ENCODE measurements around the gene USF1.
"Not testable (repeated sequence)": the region's sequence is repeated elsewhere in the genome, so short reads cannot be mapped to it uniquely, and the experiment has no call there.

The USF1 gene

DNA sequence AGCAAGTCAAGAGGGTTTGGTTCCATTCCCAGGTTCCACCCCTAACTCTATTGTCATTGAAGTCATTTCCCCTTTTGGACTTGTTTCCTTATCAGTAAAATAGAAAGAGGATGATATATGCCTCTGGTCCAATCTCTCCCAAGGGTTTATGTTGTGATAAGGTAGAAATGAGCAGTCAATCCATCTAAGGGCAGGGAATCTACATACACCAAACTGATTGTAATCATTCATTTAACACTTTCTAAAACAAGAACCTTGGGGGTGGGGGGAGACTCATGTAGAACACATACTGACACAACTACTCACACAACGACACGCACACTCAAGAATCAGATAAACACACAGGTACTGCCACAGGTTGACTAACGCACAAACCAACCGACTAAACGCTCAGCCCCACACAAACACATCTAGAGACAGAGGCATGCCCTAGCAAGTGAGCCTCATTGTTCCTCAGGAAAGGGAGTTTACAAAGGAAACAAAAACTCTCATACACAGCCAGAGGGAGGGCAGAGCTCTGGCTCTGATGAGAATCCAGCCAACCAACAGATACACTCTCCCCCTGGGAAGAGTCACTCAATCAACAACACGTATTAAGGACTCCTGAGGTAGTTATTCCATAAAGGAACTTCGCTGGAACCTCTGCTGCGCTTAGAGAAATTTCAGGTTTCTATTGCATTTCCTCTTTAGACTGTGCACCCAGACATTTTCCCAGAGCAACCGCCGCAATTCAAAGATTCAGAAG, 25.9 kb downstream of the USF1 start:
- peak; percentile 39 for DNase-seq (ENCODE audit: low spot score)

DNA sequence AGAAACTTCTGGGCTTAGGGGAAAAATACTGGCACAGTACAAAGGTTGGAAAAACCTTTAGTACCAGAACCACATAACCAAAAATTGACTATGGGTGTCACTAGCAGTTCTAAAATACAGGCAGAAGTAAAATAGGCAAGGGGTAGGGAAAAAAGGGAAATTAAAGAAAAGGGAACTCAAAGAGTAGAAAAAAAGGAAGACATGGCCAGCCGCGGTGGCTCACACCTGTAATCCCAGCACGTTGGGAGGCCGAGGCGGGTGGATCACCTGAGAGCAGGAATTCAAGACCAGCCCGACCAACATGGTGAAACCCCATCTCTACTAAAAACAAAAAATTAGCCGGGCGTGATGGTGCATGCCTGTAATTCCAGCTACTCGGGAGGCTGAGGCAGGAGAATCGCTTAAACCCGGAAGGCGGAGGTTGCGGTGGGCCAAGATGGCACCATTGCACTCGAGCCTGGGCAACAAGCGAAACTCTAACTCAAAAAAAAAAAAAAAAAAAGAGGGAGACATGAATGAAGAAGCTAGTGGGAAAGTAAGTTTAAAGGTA, 26.6 kb downstream of the USF1 start:
- not testable (repeated sequence) for DNase-seq (ENCODE audit: low spot score)

DNA sequence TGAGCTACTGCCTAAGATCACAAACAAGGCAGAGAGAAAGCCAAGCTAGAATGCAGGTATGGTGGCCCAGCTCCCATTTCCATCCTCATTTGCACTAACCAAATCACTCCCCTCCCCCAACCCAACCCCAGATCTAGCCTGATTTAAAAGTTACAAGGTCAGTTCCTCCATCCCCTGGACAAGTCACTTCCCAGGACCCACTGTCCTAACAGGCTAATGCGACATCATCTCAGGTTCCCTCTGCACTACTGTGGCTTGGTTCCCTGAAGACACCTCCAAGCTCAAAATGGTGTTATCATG, 27.2 kb downstream of the USF1 start:
- no peak for DNase-seq (ENCODE audit: low spot score)

DNA sequence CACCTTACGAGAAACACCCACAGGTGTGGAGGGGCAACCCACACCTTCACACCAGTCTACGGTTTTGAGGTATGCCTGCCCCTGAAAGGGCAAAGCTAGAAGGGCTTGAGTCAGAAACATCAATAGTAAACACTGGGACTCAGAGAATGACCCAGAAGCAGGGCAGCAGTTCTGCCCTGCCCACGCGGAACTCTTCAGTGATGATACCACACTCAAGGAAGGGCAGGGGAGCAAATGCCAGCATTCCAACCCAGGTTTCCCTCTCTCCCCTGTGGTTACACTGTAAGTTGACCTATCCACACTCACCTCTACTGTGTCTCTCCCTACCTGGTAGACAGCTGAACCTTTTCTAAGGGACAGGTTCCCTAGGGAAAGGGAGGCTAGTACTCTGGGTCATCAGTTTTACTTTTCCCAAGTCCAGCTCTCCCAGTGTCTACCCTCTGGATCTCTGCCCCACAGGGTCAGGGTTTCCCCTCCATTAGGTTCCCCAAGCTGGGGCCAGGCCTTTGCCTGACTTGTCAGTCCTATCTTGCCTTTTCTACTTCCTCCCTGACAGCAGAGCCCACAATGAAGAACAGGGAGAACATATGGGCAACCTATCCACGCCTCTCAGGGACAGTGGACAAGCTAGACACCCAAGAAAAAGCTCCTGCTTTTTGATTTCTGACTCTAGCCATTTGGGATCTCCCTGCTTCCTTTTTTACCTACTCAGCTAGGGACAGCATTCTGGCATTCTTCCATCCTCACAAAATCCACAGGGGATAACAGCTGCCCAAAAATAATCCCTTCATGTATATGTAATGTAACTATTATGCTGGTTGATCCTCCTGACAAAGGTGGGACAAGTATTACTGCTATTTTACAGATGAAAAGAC, 27.8 kb downstream of the USF1 start:
- DNase-seq (ENCODE audit: low spot score) = no peak

DNA sequence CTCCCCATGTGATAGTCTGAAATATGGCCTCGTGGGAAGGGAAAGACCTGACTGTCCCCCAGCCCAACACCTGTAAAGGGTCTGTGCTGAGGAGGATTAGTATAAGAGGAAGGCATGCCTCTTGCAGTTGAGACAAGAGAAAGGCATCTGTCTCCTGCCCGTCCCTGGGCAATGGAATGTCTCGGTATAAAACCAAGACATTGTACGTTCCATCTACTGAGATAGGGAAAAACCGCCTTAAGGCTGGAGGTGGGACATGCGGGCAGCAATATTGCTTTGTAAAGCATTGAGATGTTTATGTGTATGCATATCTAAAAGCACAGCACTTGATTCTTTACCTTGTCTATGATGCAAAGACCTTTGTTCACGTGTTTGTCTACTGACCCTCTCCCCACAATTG, 28.6 kb downstream of the USF1 start:
- not testable (repeated sequence) for DNase-seq (ENCODE audit: low spot score)

DNA sequence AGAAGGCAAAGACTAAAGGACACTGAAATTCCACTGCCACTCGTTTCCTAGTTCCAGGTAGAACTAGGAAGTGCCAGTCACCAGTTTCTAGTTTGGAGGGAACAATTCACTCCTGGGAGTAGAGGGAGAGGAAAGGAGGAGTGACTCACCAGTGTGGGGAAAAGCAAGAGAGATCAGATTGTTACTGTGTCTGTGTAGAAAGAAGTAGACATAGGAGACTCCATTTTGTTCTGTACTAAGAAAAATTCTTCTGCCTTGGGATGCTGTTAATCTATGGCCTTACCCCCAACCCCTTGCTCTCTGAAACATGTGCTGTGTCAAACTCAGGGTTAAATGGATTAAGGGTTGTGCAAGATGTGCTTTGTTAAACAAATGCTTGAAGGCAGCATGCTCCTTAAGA, 29.1 kb downstream of the USF1 start:
- DNase-seq (ENCODE audit: low spot score) = not testable (repeated sequence)

DNA sequence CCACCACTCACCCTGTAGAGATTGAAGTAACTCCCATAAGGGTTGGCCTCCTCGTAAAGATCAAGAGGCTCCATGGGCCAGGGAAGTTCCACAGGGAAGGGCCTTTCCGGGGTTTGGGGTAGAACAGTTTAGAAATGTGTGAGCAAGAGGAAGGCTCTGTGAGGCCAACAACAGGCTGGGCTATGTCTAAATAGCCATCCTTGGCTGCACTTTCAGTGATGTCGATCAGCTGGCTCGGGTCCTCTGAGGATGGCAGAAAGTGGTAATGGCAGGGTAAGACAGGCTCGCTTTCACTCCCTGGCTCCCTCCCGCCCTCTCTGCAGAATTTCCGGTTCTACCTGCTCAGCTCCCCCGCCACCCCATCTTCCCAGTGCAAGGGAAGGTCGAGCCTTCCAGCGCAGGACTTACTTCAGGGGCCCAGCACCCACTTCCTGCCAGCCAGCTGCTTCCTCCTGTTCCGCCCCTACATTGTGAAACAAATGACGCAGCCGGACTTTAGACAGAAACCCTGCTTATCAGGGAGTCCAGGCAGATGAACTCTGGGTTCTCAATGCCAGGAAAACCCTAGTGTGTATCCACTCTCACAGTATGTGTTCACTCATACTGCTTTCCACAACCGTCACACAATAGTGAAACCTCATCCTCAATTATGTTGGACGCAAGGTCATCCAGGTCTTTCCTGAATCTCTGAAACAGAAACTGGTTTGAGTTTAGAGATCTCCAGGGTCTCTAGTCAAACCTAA, 32.1 kb downstream of the USF1 start:
- DNase-seq (ENCODE audit: low spot score) = peak; percentile 79

DNA sequence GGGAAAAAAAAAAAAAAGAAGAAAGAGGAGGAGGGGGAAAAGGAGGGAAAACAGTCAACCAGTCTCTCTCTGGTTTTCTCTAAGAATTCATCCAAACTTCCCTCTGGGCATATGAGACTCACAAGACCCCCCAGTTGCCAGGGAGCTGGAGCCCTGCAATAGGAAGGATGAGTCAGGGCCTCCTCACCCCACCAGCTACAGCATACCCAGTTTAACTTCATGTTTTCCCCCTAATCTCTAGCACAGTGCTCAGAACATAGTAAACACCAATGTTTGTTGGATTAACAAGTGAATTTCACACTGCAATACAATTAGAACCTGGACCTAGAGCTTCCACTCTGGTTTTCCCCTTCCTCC, 32.7 kb downstream of the USF1 start:
- DNase-seq (ENCODE audit: low spot score) = no peak

DNA sequence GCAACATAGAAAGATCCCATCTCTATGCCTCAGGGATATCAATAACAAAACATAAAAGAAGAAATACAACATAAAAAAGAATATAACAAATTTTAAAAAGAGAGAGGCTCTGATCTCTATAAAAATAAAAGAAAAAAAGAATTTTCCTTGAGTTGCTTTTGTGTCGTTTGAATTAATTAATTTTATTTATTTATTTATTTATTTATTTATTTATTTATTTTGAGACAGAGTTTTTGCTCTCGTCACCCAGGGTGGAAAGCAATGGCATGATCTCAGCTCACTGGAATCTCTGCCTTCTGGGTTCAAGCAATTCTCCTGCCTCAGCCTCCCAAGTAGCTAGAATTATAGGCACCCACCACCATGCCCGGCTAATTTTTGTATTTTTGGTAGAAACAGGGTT, 33.4 kb downstream of the USF1 start:
- DNase-seq (ENCODE audit: low spot score) = no peak

DNA sequence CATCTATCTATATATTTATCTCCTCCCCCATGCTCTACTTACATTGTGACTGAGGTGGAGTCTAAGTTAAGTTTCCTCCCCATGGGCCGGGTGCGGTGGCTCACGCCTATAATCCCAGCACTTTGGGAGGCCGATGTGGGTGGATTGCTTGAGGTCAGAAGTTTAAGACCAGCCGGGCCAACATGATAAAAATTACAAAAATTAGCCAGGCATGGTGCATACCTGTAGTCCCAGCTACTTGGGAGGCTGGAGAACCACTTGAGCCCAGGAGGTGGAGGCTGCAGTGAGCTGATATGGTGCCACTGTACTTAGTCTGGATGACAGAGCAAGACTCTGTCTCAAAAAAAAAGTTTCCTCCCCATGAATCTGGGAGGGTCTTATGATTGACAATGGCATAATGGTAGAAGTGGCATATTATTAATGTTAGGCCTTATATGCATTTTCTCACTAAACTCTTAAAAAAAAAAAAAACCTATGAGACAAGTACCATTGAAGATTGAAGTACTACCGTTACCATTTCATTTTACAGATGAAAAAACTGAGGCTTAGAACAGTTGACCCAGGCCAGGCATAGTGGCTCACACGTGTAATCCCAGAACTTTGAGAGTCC, 36.1 kb downstream of the USF1 start:
- DNase-seq (ENCODE audit: low spot score) = no peak

DNA sequence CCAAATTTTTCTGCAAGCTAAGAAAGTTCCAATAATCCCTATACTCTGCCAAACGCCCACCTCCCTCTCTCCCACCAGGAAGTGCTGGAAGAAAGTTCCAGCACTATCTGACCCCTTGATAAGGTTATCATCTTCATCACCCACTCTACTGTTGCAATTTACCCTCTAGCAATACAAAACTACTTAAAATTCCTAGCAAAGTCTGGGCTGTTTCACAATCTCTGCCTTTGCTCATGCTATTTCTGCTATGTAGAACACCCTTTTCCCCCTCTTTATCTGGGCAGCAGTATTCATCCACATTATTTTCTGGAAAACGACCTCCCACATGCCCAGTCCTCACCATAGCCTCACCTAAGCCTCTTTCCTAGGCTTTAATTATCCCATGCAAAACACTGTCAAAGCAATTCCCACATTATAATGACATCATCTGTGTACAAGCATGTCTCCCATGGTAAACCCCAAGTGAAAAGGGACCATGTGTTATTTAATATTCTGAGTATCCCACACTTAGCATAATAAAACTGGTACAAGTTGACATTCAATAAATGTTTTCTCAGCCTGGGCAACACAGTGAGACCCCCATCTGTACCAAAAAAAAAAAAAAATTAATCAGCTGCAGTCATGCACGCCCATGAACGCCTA, 36.8 kb downstream of the USF1 start:
- DNase-seq (ENCODE audit: low spot score) = no peak

DNA sequence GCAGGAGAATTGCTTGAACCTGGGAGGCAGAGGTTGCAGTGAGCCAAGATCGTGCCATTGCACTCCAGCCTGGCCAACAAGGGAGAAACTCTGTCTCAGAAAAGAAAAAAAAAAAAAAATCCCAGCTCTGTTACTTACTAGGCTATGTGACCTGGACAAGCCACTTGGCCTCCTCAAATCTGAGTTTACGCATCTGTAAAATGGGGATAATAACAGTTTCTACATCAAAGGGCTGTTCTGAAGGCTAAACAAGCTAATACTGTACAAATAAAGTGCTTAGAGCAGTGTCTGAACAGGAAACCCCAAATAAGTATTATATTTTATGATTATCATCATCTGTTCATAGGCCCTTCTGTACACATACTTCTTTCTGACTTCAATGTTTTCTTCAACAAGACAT, 38.4 kb downstream of the USF1 start:
- DNase-seq (ENCODE audit: low spot score) = no peak

DNA sequence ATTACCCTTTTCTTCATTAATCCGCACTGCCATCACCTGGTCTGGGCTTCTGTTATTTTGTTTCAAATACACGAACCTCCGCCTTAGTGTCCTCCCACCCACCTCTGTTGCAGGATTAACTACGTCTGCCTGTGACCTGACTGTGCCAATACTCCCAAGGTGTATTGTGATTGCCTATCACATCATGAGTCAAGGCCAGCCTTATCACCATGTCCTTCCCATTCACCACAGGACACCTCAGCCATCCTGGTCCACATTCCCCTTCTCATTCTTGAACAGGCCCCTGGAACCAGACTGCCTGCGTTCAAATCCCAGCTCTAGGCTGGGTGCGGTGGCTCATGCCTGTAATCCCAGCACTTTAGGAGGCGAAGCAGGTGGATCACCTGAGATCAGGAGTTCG, 39.2 kb downstream of the USF1 start:
- no peak for DNase-seq (ENCODE audit: low spot score)

DNA sequence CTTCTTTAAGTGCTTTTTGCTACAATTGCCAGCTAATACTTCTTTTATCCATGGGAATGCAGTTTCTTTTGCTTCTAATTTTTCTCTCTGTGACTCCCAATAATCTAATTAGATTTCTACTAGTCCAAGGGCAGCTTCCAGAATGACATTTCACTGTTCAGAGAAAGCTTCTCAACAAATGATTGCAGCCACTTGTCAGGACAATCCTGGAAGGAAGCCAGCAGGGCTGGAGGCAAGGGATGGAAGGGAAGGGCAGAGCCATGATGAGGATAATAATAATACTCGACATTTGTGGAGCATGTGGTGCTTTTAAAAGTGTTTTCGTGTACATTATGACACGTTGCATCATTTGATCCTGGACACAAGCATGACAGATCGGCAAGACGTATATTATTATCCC, 44.3 kb downstream of the USF1 start:
- DNase-seq (ENCODE audit: low spot score) = peak; percentile 38

DNA sequence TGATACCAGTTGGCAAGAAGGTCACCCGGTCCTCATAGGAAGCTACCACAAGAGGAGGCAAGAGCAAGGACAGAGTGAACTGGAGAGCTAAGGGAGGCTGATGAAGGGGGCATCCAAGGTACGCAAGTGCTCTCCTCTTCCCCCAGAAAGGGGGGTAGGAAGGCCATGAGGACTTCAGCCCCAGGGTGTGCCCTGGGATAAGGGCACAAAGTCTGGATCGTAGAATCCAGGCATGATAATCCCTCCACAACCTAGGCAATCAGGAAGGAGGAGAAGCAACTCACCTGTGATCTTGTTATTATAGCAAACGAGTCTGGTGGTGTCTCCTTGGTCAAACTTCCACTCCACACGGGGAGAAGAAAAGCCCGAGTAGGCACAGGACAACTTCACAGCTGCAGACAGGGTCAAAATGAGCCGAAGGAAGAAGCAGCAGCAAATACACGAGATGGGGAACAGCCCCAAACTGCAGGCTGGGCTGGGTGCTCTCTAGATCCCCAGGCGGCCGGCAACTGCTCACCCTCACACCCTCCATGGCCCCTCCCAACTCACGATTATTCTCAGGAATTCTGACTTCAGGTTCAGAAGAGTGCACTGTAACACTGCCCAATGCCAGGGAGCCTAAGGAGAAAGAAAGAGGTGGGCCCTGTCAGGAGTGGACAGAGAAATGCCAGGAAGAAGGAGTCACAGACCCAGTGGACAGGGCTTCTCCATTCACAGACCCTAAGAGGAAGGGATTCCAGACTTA, 44.9 kb downstream of the USF1 start:
- DNase-seq (ENCODE audit: low spot score) = no peak

DNA sequence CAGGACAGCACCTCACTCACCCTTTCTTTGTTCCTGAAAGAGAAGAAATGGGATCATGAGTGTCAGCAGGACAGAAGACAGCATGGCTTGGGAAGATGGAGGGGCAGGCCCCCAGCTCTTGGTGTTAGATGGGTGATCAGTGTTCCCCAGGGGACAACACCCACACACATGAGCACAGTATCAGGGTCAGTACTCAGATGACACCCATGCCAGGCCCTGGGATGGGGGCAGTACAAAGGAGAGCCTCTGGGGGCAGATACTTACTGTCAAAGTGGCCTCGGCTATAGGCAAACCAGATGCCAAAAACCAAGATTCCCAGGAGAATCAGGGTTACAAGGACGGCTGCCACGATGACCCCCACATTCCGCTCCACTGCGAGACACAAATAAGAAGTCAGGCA, 46.4 kb downstream of the USF1 start:
- DNase-seq (ENCODE audit: low spot score) = no peak

DNA sequence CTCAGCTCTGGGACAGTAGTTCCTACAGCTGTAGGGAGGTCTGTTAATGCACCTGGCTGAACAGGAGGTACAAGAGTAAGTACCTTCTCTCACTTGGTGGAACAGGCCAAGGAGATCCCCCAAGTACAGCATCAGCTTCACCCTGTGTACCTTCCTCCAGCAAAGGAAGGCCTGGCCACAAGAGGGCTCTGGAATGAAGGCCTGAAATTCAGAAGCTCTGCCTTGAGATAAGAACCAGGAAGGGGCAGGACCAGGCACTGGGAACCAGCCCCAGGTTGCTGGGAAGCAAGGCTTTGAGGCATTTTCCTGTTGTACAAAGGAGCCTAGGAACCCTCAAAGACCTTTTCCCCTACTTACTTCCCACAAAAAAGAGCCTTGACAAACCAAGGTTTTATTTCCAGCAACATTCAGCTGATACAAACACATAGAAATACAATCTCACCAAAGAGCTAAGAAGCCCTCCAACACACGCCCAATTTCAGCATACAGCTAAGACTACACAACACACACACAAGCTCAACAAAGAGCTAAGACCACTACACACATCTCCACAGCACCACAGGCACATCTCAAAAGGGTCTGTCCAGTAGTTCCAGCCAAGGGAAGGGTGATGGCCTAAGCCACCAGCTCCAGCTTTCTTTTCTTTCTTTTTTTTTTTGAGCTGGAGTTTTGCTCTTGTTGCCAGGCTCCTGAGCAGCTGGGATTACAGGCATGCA, 48.3 kb downstream of the USF1 start:
- DNase-seq (ENCODE audit: low spot score) = peak; percentile 79

DNA sequence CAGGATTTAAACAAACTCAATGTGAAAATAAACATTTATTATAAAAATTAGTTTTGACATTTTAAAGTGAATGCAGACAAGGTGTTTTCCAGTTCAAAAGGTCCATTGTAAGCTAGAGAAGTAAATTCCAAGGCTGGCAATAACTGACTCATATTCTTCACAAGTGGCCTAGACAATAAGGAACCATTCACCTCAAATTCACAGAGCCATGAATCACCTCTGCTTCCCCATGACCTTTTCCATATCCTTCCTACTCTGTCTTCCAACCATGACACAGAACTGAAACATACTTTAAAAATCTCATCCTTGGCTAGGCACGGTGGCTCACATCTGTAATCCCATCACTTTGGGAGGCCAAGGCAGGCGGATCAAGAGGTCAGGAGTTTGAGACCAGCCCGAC, 49.6 kb downstream of the USF1 start:
- no peak for DNase-seq (ENCODE audit: low spot score)

DNA sequence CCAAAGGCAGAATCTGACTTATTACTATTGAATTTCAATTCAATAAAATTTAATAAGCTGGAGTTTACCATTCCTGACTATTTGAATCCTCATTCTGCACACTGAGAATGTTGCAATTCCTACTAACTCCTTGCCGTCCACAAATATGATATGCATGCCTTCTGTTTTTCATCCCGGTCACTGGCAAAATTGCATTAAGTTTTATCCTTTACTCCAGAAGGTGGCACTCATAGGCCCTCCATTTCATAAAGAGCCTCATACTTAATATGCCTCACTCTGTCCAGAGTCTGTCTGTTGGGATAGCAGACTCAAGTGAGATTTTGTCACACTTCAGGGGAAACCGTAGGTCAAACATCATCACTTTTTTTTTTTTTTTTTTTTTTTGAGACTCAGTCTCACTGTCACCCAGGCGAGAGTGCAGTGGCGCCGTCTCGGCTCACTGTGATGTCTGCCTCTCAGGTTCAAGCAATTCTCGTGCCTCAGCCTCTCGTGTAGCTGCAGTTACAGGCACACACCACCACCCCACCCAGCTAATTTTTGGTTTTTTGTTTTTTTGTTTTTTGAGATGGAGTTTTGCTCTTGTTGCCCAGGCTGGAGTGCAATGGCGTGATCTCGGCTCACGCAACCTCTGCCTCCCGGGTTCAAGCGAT, 52.1 kb downstream of the USF1 start:
- DNase-seq (ENCODE audit: low spot score) = peak; percentile 53

DNA sequence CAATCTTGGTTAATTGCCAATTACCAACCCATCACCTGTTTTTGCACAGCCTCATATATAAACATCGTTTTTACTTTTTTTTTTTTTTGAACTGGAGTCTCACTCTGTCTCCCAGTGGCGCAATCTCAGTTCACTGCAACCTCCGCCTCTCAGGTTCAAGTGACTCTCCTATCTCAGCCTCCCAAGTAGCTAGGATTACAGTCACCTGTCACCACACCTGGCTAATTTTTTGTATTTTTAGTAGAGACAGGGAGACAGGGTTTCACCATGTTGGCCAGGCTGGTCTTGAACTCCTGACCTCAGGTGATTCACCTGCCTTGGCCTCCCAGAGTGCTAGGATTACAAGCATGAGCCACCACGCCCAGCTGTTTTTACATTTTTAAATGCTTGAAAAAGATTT, 53.7 kb downstream of the USF1 start:
- not testable (repeated sequence) for DNase-seq (ENCODE audit: low spot score)
